Dedifferentiated amniotic fluid mesenchymal stem cell (primary cell): ENCODE measurements around the gene TRIM5.

Experiments used
- DNase-seq: peaks from one replicate; pipeline ENCODE4 v3.0.0-alpha.2; 2016; ENCODE audit errors: extremely low spot score

TRIM5 gene

DNA sequence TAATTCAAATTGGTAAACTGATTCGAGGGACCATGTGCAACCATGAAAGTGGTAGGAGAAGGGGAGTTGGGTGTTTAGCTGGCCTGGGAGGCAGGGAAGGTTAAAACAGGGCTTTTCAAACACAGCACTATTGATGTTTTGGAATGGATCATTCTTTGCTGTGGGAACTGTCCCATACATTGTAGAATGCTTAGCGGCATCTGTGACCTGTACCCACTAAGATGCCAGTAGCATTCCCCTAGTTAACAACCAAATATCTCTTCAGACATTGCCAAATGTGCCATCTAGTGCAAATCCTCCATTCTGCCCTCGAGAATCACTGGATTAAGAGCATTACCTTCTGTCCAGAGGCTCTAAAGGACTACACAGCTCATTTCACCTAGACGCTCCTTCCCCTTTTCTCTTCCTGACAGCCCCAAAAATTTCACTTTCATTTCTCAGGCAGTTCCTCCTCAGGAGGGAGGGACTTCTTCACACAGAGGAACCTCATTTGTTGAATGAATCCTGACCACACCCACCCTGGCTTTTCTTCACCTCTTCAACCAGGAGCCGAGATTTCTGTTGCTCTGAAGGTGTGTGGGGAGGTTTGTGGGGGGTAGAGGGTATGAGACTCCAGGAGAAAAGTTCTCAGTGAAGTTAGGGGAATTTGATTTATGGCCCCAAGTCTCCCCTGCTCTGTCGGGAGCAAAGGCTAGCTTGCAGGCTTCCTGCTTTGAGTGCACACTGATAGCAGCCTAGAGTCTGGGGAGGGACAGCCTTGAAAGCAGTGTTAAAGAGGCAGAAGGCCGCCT lies 60.2 kb downstream of the TRIM5 start, which contains the start of gene TRIM34:
TSS of gene TRIM34 (plus strand) at position 513 of the 791 bp plus-strand sequence. CDS start 7,331 bp downstream, outside the sequence.
- peak; percentile 60 for DNase-seq

DNA sequence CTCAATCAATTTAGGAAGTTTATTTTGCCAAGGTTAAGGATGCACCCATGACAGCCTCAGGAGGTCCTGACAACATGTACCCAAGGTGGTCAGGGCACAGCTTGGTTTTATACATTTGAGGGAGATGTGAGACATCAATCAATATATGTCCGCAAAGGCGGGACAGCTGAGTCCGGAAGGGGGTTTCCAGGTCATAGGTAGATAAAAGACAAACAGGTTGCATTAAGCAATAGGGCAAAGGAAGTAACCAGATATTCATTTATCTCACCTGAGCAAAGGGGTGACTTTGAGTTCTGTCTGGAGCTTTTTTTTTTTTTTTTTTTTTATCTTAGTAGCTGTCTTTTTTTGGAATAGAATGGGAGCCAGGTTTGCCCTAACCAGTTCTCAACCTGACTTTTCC lies 62.1 kb downstream of the TRIM5 start:
- no peak for DNase-seq

DNA sequence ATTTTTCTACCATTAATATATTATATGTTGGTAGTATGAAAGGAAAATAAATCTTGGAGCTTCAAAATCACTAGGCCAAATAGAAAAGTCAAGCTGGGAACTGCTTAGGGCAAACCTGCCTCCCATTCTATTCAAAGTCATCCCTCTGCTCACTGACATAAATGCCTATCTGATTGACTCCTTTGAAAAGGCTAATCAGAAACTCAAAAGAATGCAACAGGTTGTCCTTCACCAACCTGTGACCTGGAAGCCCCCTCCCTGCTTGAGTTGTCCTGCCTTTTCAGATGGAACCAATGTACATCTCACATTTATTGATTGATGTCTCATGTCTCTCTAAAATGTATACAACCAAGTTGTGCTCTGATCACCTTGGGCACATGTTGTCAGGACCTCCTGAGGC lies 63.3 kb downstream of the TRIM5 start:
- no peak for DNase-seq

DNA sequence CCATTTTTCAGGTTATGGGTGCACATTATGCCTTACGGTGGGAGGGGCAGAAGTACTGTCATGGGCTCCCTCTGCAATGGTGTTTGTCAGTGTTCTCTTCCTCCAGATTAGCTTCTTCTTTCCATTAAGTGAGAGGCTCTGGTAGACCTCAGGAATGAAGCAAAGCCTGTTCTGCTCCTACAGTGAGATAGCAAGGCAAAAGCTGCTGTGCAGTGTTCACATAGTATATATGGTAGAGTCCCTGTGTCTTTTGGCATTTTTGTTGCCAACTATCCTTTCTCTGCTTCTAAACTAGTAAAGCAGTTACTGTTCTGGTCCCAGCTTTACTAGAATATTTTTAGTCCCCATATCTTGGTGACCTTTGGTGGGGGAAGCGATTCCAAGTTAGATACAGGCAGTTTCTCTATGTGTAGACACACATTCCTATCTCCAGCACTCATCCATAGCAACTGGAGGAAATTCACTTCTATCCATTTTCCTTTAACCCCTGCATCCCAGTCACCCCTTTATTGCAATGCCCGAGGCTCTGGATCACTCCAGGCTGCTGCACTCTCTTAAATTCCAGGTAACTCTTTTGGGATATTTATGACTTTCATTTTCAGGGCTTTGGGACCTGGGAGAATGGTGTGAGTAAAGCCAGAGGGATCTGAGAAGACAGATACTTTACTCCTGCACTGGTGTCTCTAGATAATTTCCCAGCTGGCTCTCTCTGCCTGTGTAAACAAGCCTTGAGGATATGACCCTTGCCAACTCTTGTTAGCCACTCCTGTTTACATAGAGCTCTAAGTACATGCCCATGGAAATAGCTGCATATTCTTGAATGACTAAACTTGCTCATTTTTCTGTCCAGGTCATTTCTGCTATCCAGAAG lies 64.0 kb downstream of the TRIM5 start:
- peak; percentile 71 for DNase-seq

DNA sequence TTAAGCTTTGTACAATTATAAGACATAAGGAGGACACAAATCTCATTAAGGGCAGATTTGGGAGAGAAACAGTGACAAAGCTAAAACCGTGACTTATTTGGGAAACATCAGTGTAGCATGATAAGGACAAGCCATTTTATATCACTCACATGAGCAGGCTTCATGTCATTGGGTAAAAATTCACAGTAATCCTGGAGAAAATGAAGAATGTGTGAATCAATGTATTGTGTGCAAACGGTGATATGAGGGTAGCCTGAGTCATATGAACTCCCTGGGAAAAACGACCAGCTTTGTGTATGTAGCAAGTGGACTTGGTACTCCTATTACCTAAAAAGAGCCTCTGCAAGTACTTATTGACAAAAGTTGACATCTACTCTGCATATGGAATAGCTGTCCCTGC lies 66.1 kb downstream of the TRIM5 start:
- no peak for DNase-seq
